HepG2 (cell line): ENCODE measurements around the gene CCDC91. TPM values are rescaled to one million over a fixed set of nuclear protein-coding genes. Genes with fewer than 3 reads are reported as not detected.

ENCODE experiments used
- ERF ChIP-seq: IDR thresholded peaks from 2 replicates; pipeline ENCODE4 v1.6.1; 2018; ENCODE audit warnings: missing biosample characterization, missing genetic modification reagents
- GLMP ChIP-seq: sonication (generic); formaldehyde crosslinking; IDR thresholded peaks from 2 replicates; pipeline ENCODE4 v1.9.0; 2021; ENCODE audit warnings: missing genetic modification reagents, mild to moderate bottlenecking, borderline replicate concordance
- HCFC1 ChIP-seq: fragments of 150-350 bp; IDR thresholded peaks from 2 replicates; pipeline ENCODE4 v1.6.1; 2014; ENCODE audit warnings: low read depth, low read length
- KLF6 ChIP-seq: IDR thresholded peaks from 2 replicates; pipeline ENCODE4 v1.8.0; 2016; ENCODE audit warnings: missing biosample characterization, missing genetic modification reagents
- RAD21 ChIP-seq: fragments of 450-650 bp; formaldehyde crosslinking; IDR thresholded peaks from 2 replicates; pipeline ENCODE4 v1.5.0; 2020; ENCODE audit warnings: mild to moderate bottlenecking
- ZNF318 ChIP-seq: sonication (generic); formaldehyde crosslinking; IDR thresholded peaks from 2 replicates; pipeline ENCODE4 v1.4.0; 2020; ENCODE audit warnings: mild to moderate bottlenecking, missing genetic modification reagents
- ZNF615 ChIP-seq: sonication (generic); formaldehyde crosslinking; IDR thresholded peaks from 2 replicates; pipeline ENCODE4 v1.5.0; 2020; ENCODE audit warnings: mild to moderate bottlenecking, missing genetic modification reagents, borderline replicate concordance
- polyA plus RNA-seq, 8 experiments: library from polyadenylated mRNA; depleted of rRNA in 3 of 8; stranded (reverse) in 7 of 8; unstranded in 1 of 8; fragments of >200 nt; fragmentation: Illumina TruSeq in 4 of 8; extraction: Trizol in 4 of 8; gene quantifications; 2 replicates each; pipeline versions ENCODE4 v1.2.1 to v1.2.3, GENCODE V29; 2011 to 2016; ENCODE audit warnings: low read depth in 4 of 8, missing spikeins in 1 of 8, mixed read lengths in 1 of 8; ENCODE audit not compliant: insufficient read depth in 1 of 8
- total RNA-seq, 5 experiments: library from RNA; depleted of rRNA; stranded (reverse); fragments of >200 nt; fragmentation: Illumina TruSeq; extraction: Trizol; gene quantifications; 2 replicates each; pipeline ENCODE4 v1.2.3, GENCODE V29; 2016; ENCODE audit warnings: low read depth in 1 of 5
- TF ChIP-seq, protein P1 (sequence below): sonication (generic); formaldehyde crosslinking; IDR thresholded peaks from 2 replicates; pipeline ENCODE4 v1.8.1; 2023; ENCODE audit warnings: missing genetic modification reagents, mild to moderate bottlenecking, borderline replicate concordance
- TF ChIP-seq, protein P2 (sequence below): sonication (generic); formaldehyde crosslinking; IDR thresholded peaks from 2 replicates; pipeline ENCODE4 v1.4.0; 2020; ENCODE audit warnings: mild to moderate bottlenecking, low read depth, missing genetic modification reagents
- TF ChIP-seq, protein P3 (sequence below): sonication (generic); formaldehyde crosslinking; IDR thresholded peaks from 2 replicates; pipeline ENCODE4 v1.4.0; 2020; ENCODE audit warnings: missing genetic modification reagents

CCDC91 gene
- total and polyA plus RNA-seq, 2 of the 13 experiments (the other 11 are each of a cell fraction or from before 2014, with no cell fraction given): 9.8 to 15.8 TPM

GRCh38 chr12:28190321-28191050 is at the start of gene CCDC91 (continued):
- TF ChIP-seq, protein P1, sequence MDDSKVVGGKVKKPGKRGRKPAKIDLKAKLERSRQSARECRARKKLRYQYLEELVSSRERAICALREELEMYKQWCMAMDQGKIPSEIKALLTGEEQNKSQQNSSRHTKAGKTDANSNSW: peak; percentile 81; the same call in 1 of the 2 replicates
- TF ChIP-seq ZNF615 (CRISPR knock-in tag): 0 out of 2 replicates have a peak, but pooled peaks have one; percentile 29
- TF ChIP-seq, protein P2, sequence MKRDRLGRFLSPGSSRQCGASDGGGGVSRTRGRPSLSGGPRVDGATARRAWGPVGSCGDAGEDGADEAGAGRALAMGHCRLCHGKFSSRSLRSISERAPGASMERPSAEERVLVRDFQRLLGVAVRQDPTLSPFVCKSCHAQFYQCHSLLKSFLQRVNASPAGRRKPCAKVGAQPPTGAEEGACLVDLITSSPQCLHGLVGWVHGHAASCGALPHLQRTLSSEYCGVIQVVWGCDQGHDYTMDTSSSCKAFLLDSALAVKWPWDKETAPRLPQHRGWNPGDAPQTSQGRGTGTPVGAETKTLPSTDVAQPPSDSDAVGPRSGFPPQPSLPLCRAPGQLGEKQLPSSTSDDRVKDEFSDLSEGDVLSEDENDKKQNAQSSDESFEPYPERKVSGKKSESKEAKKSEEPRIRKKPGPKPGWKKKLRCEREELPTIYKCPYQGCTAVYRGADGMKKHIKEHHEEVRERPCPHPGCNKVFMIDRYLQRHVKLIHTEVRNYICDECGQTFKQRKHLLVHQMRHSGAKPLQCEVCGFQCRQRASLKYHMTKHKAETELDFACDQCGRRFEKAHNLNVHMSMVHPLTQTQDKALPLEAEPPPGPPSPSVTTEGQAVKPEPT (CRISPR knock-in tag): peak; percentile 39
- TF ChIP-seq KLF6: peak; percentile 72
- no peak for TF ChIP-seq GLMP (CRISPR knock-in tag)
- TF ChIP-seq HCFC1: peak; percentile 24; the same call in 1 of the 2 replicates
- TF ChIP-seq ERF (CRISPR knock-in tag): peak; percentile 70
- peak; percentile 40 for TF ChIP-seq RAD21
- TF ChIP-seq ZNF318 (CRISPR knock-in tag): 0 out of 2 replicates have a peak, but pooled peaks have one; percentile 41
- TF ChIP-seq, protein P3, sequence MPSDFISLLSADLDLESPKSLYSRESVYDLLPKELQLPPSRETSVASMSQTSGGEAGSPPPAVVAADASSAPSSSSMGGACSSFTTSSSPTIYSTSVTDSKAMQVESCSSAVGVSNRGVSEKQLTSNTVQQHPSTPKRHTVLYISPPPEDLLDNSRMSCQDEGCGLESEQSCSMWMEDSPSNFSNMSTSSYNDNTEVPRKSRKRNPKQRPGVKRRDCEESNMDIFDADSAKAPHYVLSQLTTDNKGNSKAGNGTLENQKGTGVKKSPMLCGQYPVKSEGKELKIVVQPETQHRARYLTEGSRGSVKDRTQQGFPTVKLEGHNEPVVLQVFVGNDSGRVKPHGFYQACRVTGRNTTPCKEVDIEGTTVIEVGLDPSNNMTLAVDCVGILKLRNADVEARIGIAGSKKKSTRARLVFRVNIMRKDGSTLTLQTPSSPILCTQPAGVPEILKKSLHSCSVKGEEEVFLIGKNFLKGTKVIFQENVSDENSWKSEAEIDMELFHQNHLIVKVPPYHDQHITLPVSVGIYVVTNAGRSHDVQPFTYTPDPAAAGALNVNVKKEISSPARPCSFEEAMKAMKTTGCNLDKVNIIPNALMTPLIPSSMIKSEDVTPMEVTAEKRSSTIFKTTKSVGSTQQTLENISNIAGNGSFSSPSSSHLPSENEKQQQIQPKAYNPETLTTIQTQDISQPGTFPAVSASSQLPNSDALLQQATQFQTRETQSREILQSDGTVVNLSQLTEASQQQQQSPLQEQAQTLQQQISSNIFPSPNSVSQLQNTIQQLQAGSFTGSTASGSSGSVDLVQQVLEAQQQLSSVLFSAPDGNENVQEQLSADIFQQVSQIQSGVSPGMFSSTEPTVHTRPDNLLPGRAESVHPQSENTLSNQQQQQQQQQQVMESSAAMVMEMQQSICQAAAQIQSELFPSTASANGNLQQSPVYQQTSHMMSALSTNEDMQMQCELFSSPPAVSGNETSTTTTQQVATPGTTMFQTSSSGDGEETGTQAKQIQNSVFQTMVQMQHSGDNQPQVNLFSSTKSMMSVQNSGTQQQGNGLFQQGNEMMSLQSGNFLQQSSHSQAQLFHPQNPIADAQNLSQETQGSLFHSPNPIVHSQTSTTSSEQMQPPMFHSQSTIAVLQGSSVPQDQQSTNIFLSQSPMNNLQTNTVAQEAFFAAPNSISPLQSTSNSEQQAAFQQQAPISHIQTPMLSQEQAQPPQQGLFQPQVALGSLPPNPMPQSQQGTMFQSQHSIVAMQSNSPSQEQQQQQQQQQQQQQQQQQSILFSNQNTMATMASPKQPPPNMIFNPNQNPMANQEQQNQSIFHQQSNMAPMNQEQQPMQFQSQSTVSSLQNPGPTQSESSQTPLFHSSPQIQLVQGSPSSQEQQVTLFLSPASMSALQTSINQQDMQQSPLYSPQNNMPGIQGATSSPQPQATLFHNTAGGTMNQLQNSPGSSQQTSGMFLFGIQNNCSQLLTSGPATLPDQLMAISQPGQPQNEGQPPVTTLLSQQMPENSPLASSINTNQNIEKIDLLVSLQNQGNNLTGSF (CRISPR knock-in tag): peak; percentile 89
